IMR-90 (cell line): ENCODE data around the gene VIPR1. TPM values are rescaled to one million over a fixed set of nuclear protein-coding genes. Genes with fewer than 3 reads are reported as not detected.

Experiments used
- ATAC-seq: fragments of 200-7000 bp; cut with Tn5 transposase; 2 replicates; pipeline ENCODE4 v1.9.1; 2020; ENCODE audit warnings: low read depth, mild to moderate bottlenecking, moderate library complexity
- BruUV-seq: library from RNA; stranded (reverse); fragments of 400-500 nt; replicated peaks from 2 replicates; lab custom pipeline; 2021; lab: Mats Ljungman, UMichigan
- CTCF ChIA-PET: fragments of 300-600 bp; formaldehyde crosslinking; extraction: SDS; loops from one replicate; lab custom pipeline; 2021; ENCODE audit warnings: antibody characterized with exemption; lab: Yijun Ruan, JAX
- POLR2A ChIA-PET: fragments of 300-600 bp; sonication (Branson Sonifier 250); formaldehyde crosslinking; loops from one replicate; lab custom pipeline; 2022; ENCODE audit warnings: antibody characterized with exemption; ENCODE audit not compliant: unreplicated experiment; lab: Charles Lee
- DNase-seq: peaks from one replicate; pipeline ENCODE4 v3.0.0; 2013
- H2AFZ ChIP-seq: replicated peaks from 2 replicates; pipeline ENCODE3; 2013; ENCODE audit warnings: low read length, mild to moderate bottlenecking; ENCODE audit not compliant: poor library complexity
- H2AK5ac ChIP-seq: 2 replicates; pipeline ENCODE4 v1.6.1; 2013; ENCODE audit warnings: low read depth, low read length, inconsistent platforms
- H2AK9ac ChIP-seq: replicated peaks from 2 replicates; pipeline ENCODE3; 2013; ENCODE audit warnings: mild to moderate bottlenecking, low read depth, low read length, moderate library complexity; ENCODE audit not compliant: poor library complexity
- H2BK120ac ChIP-seq: 2 replicates; pipeline ENCODE4 v1.6.1; 2013; ENCODE audit warnings: low read depth, low read length, inconsistent platforms
- H2BK15ac ChIP-seq: 3 replicates; pipeline ENCODE4 v1.6.1; 2013; ENCODE audit warnings: low read depth, low read length, inconsistent platforms
- H2BK20ac ChIP-seq: 2 replicates; pipeline ENCODE4 v1.6.1; 2013; ENCODE audit warnings: low read depth, mild to moderate bottlenecking, inconsistent platforms, low read length, moderate library complexity
- H2BK5ac ChIP-seq: 2 replicates; pipeline ENCODE4 v1.6.1; 2013; ENCODE audit warnings: mild to moderate bottlenecking, low read depth, low read length, inconsistent platforms; ENCODE audit not compliant: poor library complexity, severe bottlenecking
- H3K14ac ChIP-seq: replicated peaks from 2 replicates; pipeline ENCODE4 v1.6.1; 2013; ENCODE audit warnings: low read depth, low read length, inconsistent platforms
- H3K18ac ChIP-seq: 2 replicates; pipeline ENCODE4 v1.6.1; 2013; ENCODE audit warnings: low read depth, low read length, control low read depth
- H3K23ac ChIP-seq: 2 replicates; pipeline ENCODE4 v1.6.1; 2013; ENCODE audit warnings: low read depth, low read length, inconsistent platforms
- H3K27ac ChIP-seq: 2 replicates; pipeline ENCODE4 v1.5.1; 2013; ENCODE audit warnings: mild to moderate bottlenecking, control low read depth, low read length; ENCODE audit not compliant: insufficient read depth
- H3K27me3 ChIP-seq: 2 replicates; pipeline ENCODE4 v1.6.1; 2013; ENCODE audit warnings: low read length; ENCODE audit not compliant: control insufficient read depth, insufficient read depth
- H3K36me3 ChIP-seq: 2 replicates; pipeline ENCODE4 v1.6.1; 2013; ENCODE audit warnings: low read length, mixed read lengths; ENCODE audit not compliant: control insufficient read depth, insufficient read depth
- H3K4ac ChIP-seq: 2 replicates; pipeline ENCODE4 v1.6.1; 2013; ENCODE audit warnings: low read depth, low read length, inconsistent platforms
- H3K4me1 ChIP-seq: 2 replicates; pipeline ENCODE4 v1.6.1; 2013; ENCODE audit warnings: low read length, mixed read lengths; ENCODE audit not compliant: control insufficient read depth, insufficient read depth
- H3K4me2 ChIP-seq: 2 replicates; pipeline ENCODE4 v1.6.1; 2013; ENCODE audit warnings: low read depth, mild to moderate bottlenecking, control low read depth, low read length, moderate library complexity
- H3K4me3 ChIP-seq: 2 replicates; pipeline ENCODE4 v1.5.1; 2013; ENCODE audit warnings: low read depth, mild to moderate bottlenecking, control low read depth, low read length, moderate library complexity; ENCODE audit not compliant: insufficient read depth
- H3K56ac ChIP-seq: 2 replicates; pipeline ENCODE4 v1.6.1; 2013; ENCODE audit warnings: low read length, inconsistent platforms; ENCODE audit not compliant: insufficient read depth; ENCODE audit errors: extremely low read depth
- H3K79me1 ChIP-seq, 2 experiments: 2 replicates each; pipeline ENCODE4 v1.6.1; 2013; ENCODE audit warnings: low read length in 2 of 2, inconsistent platforms in 1 of 2, low read depth in 1 of 2
- H3K9ac ChIP-seq: 2 replicates; pipeline ENCODE4 v1.6.1; 2013; ENCODE audit warnings: low read depth, low read length, control low read depth
- H3K9me1 ChIP-seq: 2 replicates; pipeline ENCODE4 v1.6.1; 2013; ENCODE audit warnings: low read length, inconsistent platforms; ENCODE audit not compliant: insufficient read depth
- H3K9me3 ChIP-seq: 2 replicates; pipeline ENCODE4 v1.6.1; 2013; ENCODE audit warnings: low read length; ENCODE audit not compliant: control insufficient read depth, insufficient read depth
- H4K20me1 ChIP-seq: 2 replicates; pipeline ENCODE4 v1.6.1; 2013; ENCODE audit warnings: low read length, inconsistent platforms; ENCODE audit not compliant: insufficient read depth
- H4K5ac ChIP-seq: 2 replicates; pipeline ENCODE4 v1.6.1; 2013; ENCODE audit warnings: mild to moderate bottlenecking, low read depth, low read length, control low read depth
- H4K8ac ChIP-seq, 2 experiments: 2 replicates each; pipeline ENCODE4 v1.6.1; 2013; ENCODE audit warnings: low read depth in 2 of 2, low read length in 2 of 2, control low read depth in 1 of 2, inconsistent platforms in 1 of 2
- H4K91ac ChIP-seq: 2 replicates; pipeline ENCODE4 v1.6.1; 2013; ENCODE audit warnings: low read depth, low read length, inconsistent platforms; ENCODE audit not compliant: insufficient read depth
- BHLHE40 ChIP-seq: fragments of 150-350 bp; IDR thresholded peaks from 2 replicates; pipeline ENCODE4 v1.6.1; 2016; ENCODE audit warnings: mild to moderate bottlenecking, low read depth, low read length
- CEBPB ChIP-seq: IDR thresholded peaks from 2 replicates; pipeline ENCODE4 v1.6.1; 2012; ENCODE audit warnings: low read depth, low read length, improper control_type of control experiment
- CHD1 ChIP-seq: IDR thresholded peaks from 2 replicates; pipeline ENCODE4 v1.6.1; 2012; ENCODE audit warnings: low read depth, low read length, improper control_type of control experiment
- FOS ChIP-seq: fragments of 150-350 bp; IDR thresholded peaks from 2 replicates; pipeline ENCODE4 v1.6.1; 2016; ENCODE audit warnings: low read depth, low read length
- MAFK ChIP-seq: IDR thresholded peaks from 2 replicates; pipeline ENCODE4 v1.6.1; 2012; ENCODE audit warnings: low read depth, low read length, improper control_type of control experiment
- MAZ ChIP-seq: IDR thresholded peaks from 2 replicates; pipeline ENCODE4 v1.6.1; 2012; ENCODE audit warnings: low read depth, mild to moderate bottlenecking, low read length, improper control_type of control experiment, moderate library complexity, borderline replicate concordance
- MXI1 ChIP-seq: IDR thresholded peaks from 2 replicates; pipeline ENCODE4 v1.6.1; 2012; ENCODE audit warnings: low read depth, mild to moderate bottlenecking, low read length, moderate library complexity, borderline replicate concordance
- NFE2L2 ChIP-seq: fragments of 150-350 bp; IDR thresholded peaks from 2 replicates; pipeline ENCODE4 v1.6.1; 2016; ENCODE audit warnings: low read depth, mild to moderate bottlenecking, low read length
- RCOR1 ChIP-seq: IDR thresholded peaks from 2 replicates; pipeline ENCODE4 v1.6.1; 2012; ENCODE audit warnings: mild to moderate bottlenecking, low read length, improper control_type of control experiment; ENCODE audit not compliant: insufficient replicate concordance
- RFX5 ChIP-seq: IDR thresholded peaks from 2 replicates; pipeline ENCODE4 v1.8.0; 2012; ENCODE audit warnings: low read depth, mild to moderate bottlenecking, low read length, moderate library complexity
- whole genome bisulfite sequencing, 2 experiments: methylation state at CpG; one replicate each; pipeline versions ENCODE4 v1.1.5 to v1.1.7; 2013; ENCODE audit warnings: missing lambda C conversion rate in 2 of 2; ENCODE audit not compliant: insufficient read length in 1 of 2; ENCODE audit errors: extremely low coverage in 2 of 2; 5-methylcytosine and 5-hydroxymethylcytosine counted together
- dilution Hi-C: fragments of 300-500 bp; cut with HindIII; formaldehyde crosslinking; loops from one replicate; pipeline ENCODE4 v1.14.3; 2018; ENCODE audit warnings: low sequenced_read_pairs; ENCODE audit not compliant: unreplicated experiment
- in situ Hi-C: fragments of 300-500 bp; cut with MboI; formaldehyde crosslinking; loops from 3 replicates; pipeline ENCODE4 v1.14.3; 2019; ENCODE audit warnings: low sequenced_read_pairs, inconsistent platforms, mixed read lengths
- intact Hi-C: fragments of 100-400 bp; cut with micrococcal nuclease; formaldehyde crosslinking; loops from 2 replicates; pipeline ENCODE4 v1.10.0; 2022
- polyA plus RNA-seq, 3 experiments: library from polyadenylated mRNA; depleted of rRNA; stranded (reverse); fragments of >200 nt; gene quantifications; 2 replicates each; pipeline ENCODE4 v1.2.3, GENCODE V29; 2012; ENCODE audit warnings: low replicate concordance in 1 of 3
- total RNA-seq: library from RNA; depleted of rRNA; stranded (reverse); fragments of >200 nt; gene quantifications from 2 replicates; pipeline ENCODE4 v1.2.3, GENCODE V29; 2012
- TF ChIP-seq, protein P1 (sequence below): fragments of 150-350 bp; IDR thresholded peaks from 2 replicates; pipeline ENCODE4 v1.6.1; 2016; ENCODE audit warnings: low read depth, mild to moderate bottlenecking, low read length, moderate library complexity, borderline replicate concordance
- TF ChIP-seq, protein P2 (sequence below): fragments of 150-350 bp; IDR thresholded peaks from 2 replicates; pipeline ENCODE4 v1.6.1; 2017; ENCODE audit warnings: mild to moderate bottlenecking, antibody characterized with exemption, low read length, low read depth

VIPR1 gene
- total and polyA plus RNA-seq, 2 of the 4 experiments (the other 2 are of a cell fraction): not detected

DNA sequence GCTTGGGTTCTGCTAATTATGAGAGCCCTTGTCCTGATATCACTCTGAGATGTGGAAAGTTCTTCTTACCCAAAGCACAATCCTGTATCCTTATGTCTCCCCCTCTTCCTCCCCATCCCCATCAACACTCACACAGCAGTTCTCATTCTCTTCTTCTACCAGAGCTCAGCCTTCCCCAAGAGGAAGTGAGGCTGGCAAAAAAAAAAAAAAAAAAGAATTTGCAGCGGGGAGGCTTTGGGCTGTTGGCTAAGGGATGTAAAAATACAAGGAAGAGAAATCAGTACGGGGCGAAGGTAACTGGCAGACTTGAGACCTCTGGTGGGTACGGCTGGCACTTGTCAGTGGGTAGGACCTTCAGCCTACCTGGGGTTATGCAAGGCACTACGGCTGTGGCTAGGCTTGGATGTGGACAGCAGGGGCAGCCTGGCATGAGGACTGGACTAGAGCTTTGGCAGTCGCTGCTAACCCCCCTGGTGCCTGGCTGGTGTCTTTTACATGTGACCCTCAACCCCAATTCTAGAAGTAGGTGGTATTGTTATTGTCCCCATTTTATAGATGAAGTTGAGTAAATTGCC is 5.4 kb downstream of the VIPR1 start:
- no peak overlapping the region for H2AFZ ChIP-seq
- H4K5ac ChIP-seq: no peak overlapping the region
- BruUV-seq: no TSS peak
- no peak overlapping the region for H2AK9ac ChIP-seq
- H2AK5ac ChIP-seq: no peak overlapping the region
- intact Hi-C loops (no loop called here), in situ Hi-C loops (no loop called here), dilution Hi-C loops (no loop called here)
- H3K4me1 ChIP-seq: no peaks in the 10 kb centered on the region
- no peak overlapping the region for H2BK20ac ChIP-seq
- ChIA-PET POLR2A (no interaction called here), CTCF (interaction anchor here (0.6 kb wide), 1 partner anchor 10 kb away, joined by 3 read pairs; no protein-coding TSS in a partner anchor)
- H3K4ac ChIP-seq: no peak overlapping the region
- WGBS, 2 experiments: 86% methylated on average over 2 of the region's 6 CpGs; no CpG with 5 or more reads in 1 of the 2 experiments
- no peaks in the 10 kb centered on the region for H3K9me1 ChIP-seq
- no peak overlapping the region for H3K23ac ChIP-seq
- no peak overlapping the region for H2BK15ac ChIP-seq
- H4K20me1 ChIP-seq: no peaks in the 10 kb centered on the region
- H3K14ac ChIP-seq: no peak overlapping the region
- ATAC-seq: no peak
- H2BK120ac ChIP-seq: no peak overlapping the region
- no peak for TF ChIP-seq FOS
- TF ChIP-seq MXI1: no peak
- TF ChIP-seq RFX5: no peak
- no peak for TF ChIP-seq MAFK
- no peak for TF ChIP-seq MAZ
- no peak for TF ChIP-seq BHLHE40
- TF ChIP-seq CHD1: no peak
- TF ChIP-seq, protein P1, sequence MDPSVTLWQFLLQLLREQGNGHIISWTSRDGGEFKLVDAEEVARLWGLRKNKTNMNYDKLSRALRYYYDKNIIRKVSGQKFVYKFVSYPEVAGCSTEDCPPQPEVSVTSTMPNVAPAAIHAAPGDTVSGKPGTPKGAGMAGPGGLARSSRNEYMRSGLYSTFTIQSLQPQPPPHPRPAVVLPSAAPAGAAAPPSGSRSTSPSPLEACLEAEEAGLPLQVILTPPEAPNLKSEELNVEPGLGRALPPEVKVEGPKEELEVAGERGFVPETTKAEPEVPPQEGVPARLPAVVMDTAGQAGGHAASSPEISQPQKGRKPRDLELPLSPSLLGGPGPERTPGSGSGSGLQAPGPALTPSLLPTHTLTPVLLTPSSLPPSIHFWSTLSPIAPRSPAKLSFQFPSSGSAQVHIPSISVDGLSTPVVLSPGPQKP: no peak
- no peak for TF ChIP-seq RCOR1
- TF ChIP-seq, protein P2, sequence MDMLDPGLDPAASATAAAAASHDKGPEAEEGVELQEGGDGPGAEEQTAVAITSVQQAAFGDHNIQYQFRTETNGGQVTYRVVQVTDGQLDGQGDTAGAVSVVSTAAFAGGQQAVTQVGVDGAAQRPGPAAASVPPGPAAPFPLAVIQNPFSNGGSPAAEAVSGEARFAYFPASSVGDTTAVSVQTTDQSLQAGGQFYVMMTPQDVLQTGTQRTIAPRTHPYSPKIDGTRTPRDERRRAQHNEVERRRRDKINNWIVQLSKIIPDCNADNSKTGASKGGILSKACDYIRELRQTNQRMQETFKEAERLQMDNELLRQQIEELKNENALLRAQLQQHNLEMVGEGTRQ: no peak
- TF ChIP-seq NFE2L2: no peak
- no peak for TF ChIP-seq CEBPB
- no peaks in the 10 kb centered on the region for H3K36me3 ChIP-seq
- no peaks in the 10 kb centered on the region for H3K9me3 ChIP-seq
- no peak overlapping the region for H4K8ac ChIP-seq
- H3K4me2 ChIP-seq: no peak overlapping the region
- no peak overlapping the region for H2BK5ac ChIP-seq
- no peak overlapping the region for H3K18ac ChIP-seq
- H3K27ac ChIP-seq: no peak overlapping the region
- no peak overlapping the region for H3K4me3 ChIP-seq
- no peak for DNase-seq
- H4K91ac ChIP-seq: no peak overlapping the region
- no peak overlapping the region for H3K9ac ChIP-seq
- H3K56ac ChIP-seq: no peak overlapping the region
- H3K79me1 ChIP-seq: no peaks in the 10 kb centered on the region
- peaks cover 40% of the 10 kb centered on the region for H3K27me3 ChIP-seq
